Vagina (tissue), 2 donors: Measurements from ENCODE around the gene KRT33B.

ENCODE experiments used
- CTCF ChIP-seq, 3 experiments: fragments of 450-650 bp in 2 of 3; fragments of 200-600 bp in 1 of 3; sonication (generic) in 1 of 3; IDR thresholded peaks; one replicate each; pipeline ENCODE4 v1.5.1; 2017 to 2019; ENCODE audit warnings: antibody characterized with exemption in 3 of 3, mild to moderate bottlenecking in 2 of 3, moderate library complexity in 2 of 3
- POLR2A ChIP-seq, 2 donors: fragments of 450-650 bp; IDR thresholded peaks; one replicate each; pipeline ENCODE4 v1.6.1; 2017; ENCODE audit warnings: antibody characterized with exemption in 2 of 2, mild to moderate bottlenecking in 2 of 2, moderate library complexity in 2 of 2
- POLR2AphosphoS5 ChIP-seq, 2 donors: sonication (generic); formaldehyde crosslinking; IDR thresholded peaks; one replicate each; pipeline ENCODE4 v1.9.0; 2017; ENCODE audit warnings: antibody characterized with exemption in 2 of 2, mild to moderate bottlenecking in 2 of 2, low read depth in 1 of 2; ENCODE audit not compliant: insufficient read depth in 1 of 2

DNA sequence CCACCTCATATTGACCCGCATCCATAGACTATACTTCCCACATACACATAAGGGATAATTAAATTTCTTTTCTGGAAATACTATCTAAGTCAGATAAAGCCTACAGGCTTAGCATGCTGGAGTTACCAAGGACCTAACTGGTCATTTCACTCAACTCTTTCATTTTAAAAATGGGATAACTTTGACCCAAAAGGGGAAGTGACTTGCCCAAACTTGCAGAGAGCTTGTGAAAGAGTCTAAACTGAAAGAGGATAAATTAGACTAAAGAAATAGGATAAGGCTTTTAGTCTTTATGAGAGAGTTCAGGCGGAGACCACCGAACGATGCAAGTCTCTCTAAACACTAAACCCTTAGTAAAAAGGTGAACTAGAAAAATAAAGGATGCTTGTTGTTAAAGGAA lies 15.1 kb downstream of the KRT33B start:
- TF ChIP-seq CTCF (IDR thresholded peaks at IDR 0.05), result no peak
- no peak for TF ChIP-seq POLR2AphosphoS5 (IDR thresholded peaks at IDR 0.05; ENCODE audit: insufficient read depth in 1 of 2, low read depth in 1 of 2)
- TF ChIP-seq POLR2A (IDR thresholded peaks at IDR 0.05), result no peak
